Liver (tissue), 9 donors: Measurements from ENCODE around the gene FBXW7. TPM values are rescaled to one million over a fixed set of nuclear protein-coding genes. Genes with fewer than 3 reads are reported as not detected.

Experiments
- DNase-seq: peaks from one replicate; pipeline ENCODE4 v3.0.0-alpha.2; 2017; ENCODE audit warnings: low spot score
- H3K27ac ChIP-seq, 2 donors: one replicate each; pipeline ENCODE4 v1.7.0; 2013; ENCODE audit warnings: inconsistent platforms in 2 of 2, low read length in 2 of 2, control low read depth in 1 of 2, low read depth in 1 of 2, mild to moderate bottlenecking in 1 of 2
- H3K27me3 ChIP-seq, 4 donors: one replicate each; pipeline versions ENCODE4 v1.6.1 to v1.7.0; 2013; ENCODE audit warnings: low read length in 3 of 4, inconsistent platforms in 1 of 4, mild to moderate bottlenecking in 1 of 4, moderate library complexity in 1 of 4; ENCODE audit not compliant: control insufficient read depth in 4 of 4, insufficient read depth in 4 of 4
- H3K36me3 ChIP-seq, 4 donors: one replicate each; pipeline versions ENCODE4 v1.6.1 to v1.7.0; 2013; ENCODE audit warnings: low read length in 3 of 4, mild to moderate bottlenecking in 3 of 4, low read depth in 1 of 4, moderate library complexity in 1 of 4; ENCODE audit not compliant: control insufficient read depth in 4 of 4, insufficient read depth in 3 of 4
- H3K4me1 ChIP-seq, 4 donors: one replicate each; pipeline versions ENCODE4 v1.6.1 to v1.7.0; 2013; ENCODE audit warnings: low read length in 3 of 4, mild to moderate bottlenecking in 3 of 4, moderate library complexity in 1 of 4; ENCODE audit not compliant: control insufficient read depth in 4 of 4, insufficient read depth in 4 of 4
- H3K4me3 ChIP-seq, 3 donors: one replicate each; pipeline versions ENCODE4 v1.6.1 to v1.7.0; 2013; ENCODE audit warnings: low read length in 3 of 3, control low read depth in 1 of 3, low read depth in 1 of 3, mild to moderate bottlenecking in 1 of 3
- H3K9ac ChIP-seq, 2 donors: one replicate each; pipeline ENCODE4 v1.7.0; 2013; ENCODE audit warnings: low read length in 2 of 2, mild to moderate bottlenecking in 2 of 2, moderate library complexity in 2 of 2, control low read depth in 1 of 2, low read depth in 1 of 2
- H3K9me3 ChIP-seq, 4 donors: one replicate each; pipeline versions ENCODE4 v1.6.1 to v1.7.0; 2013; ENCODE audit warnings: low read length in 3 of 4; ENCODE audit not compliant: control insufficient read depth in 4 of 4
- ATF3 ChIP-seq: IDR thresholded peaks from 2 replicates; pipeline ENCODE4 v1.6.1; 2016; ENCODE audit warnings: antibody characterized with exemption
- FOXA1 ChIP-seq: IDR thresholded peaks from 2 replicates; pipeline ENCODE4 v1.6.1; 2016; ENCODE audit warnings: antibody characterized with exemption
- FOXA2 ChIP-seq: IDR thresholded peaks from 2 replicates; pipeline ENCODE4 v1.6.1; 2016; ENCODE audit warnings: antibody characterized with exemption
- GABPA ChIP-seq, 2 donors: IDR thresholded peaks in 1 of 2; conservative IDR thresholded peaks in 1 of 2; 2 replicates each; pipeline ENCODE4 v1.6.1; 2016; ENCODE audit warnings: antibody characterized with exemption in 2 of 2, mild to moderate bottlenecking in 1 of 2, moderate library complexity in 1 of 2
- HNF4A ChIP-seq, 2 donors: conservative IDR thresholded peaks; 2 replicates each; pipeline ENCODE4 v1.6.1; 2016; ENCODE audit warnings: antibody characterized with exemption in 2 of 2, mild to moderate bottlenecking in 2 of 2
- HNF4G ChIP-seq: IDR thresholded peaks from 2 replicates; pipeline ENCODE4 v1.6.1; 2016; ENCODE audit warnings: antibody characterized with exemption
- MAX ChIP-seq: IDR thresholded peaks from 2 replicates; pipeline ENCODE4 v1.6.1; 2016; ENCODE audit warnings: antibody characterized with exemption
- NR2F2 ChIP-seq: IDR thresholded peaks from 2 replicates; pipeline ENCODE4 v1.6.1; 2016; ENCODE audit warnings: antibody characterized with exemption
- RAD21 ChIP-seq, 2 donors: IDR thresholded peaks; 2 replicates each; pipeline ENCODE4 v1.6.1; 2016; ENCODE audit warnings: antibody characterized with exemption in 2 of 2, mild to moderate bottlenecking in 2 of 2
- REST ChIP-seq: IDR thresholded peaks from 2 replicates; pipeline ENCODE4 v1.6.1; 2016; ENCODE audit warnings: antibody characterized with exemption, mild to moderate bottlenecking
- RXRA ChIP-seq, 2 donors: IDR thresholded peaks; 2 replicates each; pipeline ENCODE4 v1.6.1; 2017 to 2018; ENCODE audit warnings: antibody characterized with exemption in 2 of 2, mild to moderate bottlenecking in 1 of 2
- SP1 ChIP-seq: IDR thresholded peaks from 2 replicates; pipeline ENCODE4 v1.6.1; 2018; ENCODE audit warnings: antibody characterized with exemption, mild to moderate bottlenecking
- TAF1 ChIP-seq: conservative IDR thresholded peaks from 2 replicates; pipeline ENCODE4 v1.6.1; 2016; ENCODE audit warnings: antibody characterized with exemption, mild to moderate bottlenecking
- ZBTB33 ChIP-seq: IDR thresholded peaks from 2 replicates; pipeline ENCODE4 v1.6.1; 2016; ENCODE audit warnings: antibody characterized with exemption
- WGBS: extraction: QIAGEN DNeasy Blood & Tissue Kit; methylation state at CpG from one replicate; pipeline ENCODE4 v1.1.7; 2013; 5-methylcytosine and 5-hydroxymethylcytosine counted together
- polyA plus RNA-seq, 2 donors: library from polyadenylated mRNA; stranded (reverse) in 1 of 2; unstranded in 1 of 2; fragments of 200-250 nt in 1 of 2; fragments of >200 nt in 1 of 2; fragmentation: Nextera tagmentation in 1 of 2; extraction: Ambion mirVana in 1 of 2; gene quantifications; one replicate each; pipeline versions ENCODE4 v1.2.1 to v1.2.3, GENCODE V29; 2013 to 2015
- total RNA-seq, 2 donors: library from RNA; depleted of rRNA; stranded (reverse); fragments of >200 nt; gene quantifications; one replicate each; pipeline ENCODE4 v1.2.3, GENCODE V29; 2014
- donor health status: healthy.
- donor health status: healthy.
- donor health status: healthy.
- donor health status: healthy.
- donor health status: healthy.

Gene FBXW7
- total and polyA plus RNA-seq, 4 donors = 4.0 to 56.9 (median 16.1) TPM

GRCh38 chr4:152424396-152424795, 111.5 kb downstream of the FBXW7 start:
- Histone ChIP-seq H3K27ac (no peak overlapping the region), H3K4me3 (no peak overlapping the region), H3K27me3 (no peaks in the 10 kb centered on the region), H3K4me1 (no peaks in the 10 kb centered on the region), H3K9me3 (no peaks in the 10 kb centered on the region), H3K36me3 (no peaks in the 10 kb centered on the region), H3K9ac (no peak overlapping the region)
- TF ChIP-seq SP1 = no peak
- no peak for TF ChIP-seq RXRA (IDR thresholded peaks at IDR 0.05)
- TF ChIP-seq FOXA2 = no peak
- no peak for TF ChIP-seq GABPA (IDR thresholded peaks at IDR 0.05 in 1 of 2, conservative IDR thresholded peaks at IDR 0.05 in 1 of 2)
- TF ChIP-seq NR2F2 = no peak
- TF ChIP-seq MAX = no peak
- TF ChIP-seq HNF4G = no peak
- no peak for DNase-seq
- 96% methylated on average over 3 of the region's 3 CpGs for WGBS

- Histone ChIP-seq H3K9me3 (no peaks in the 10 kb centered on the region), H3K4me3 (no peak overlapping the region), H3K36me3 (no peaks in the 10 kb centered on the region), H3K27ac (no peak overlapping the region), H3K9ac (no peak overlapping the region), H3K4me1 (no peaks in the 10 kb centered on the region), H3K27me3 (no peaks in the 10 kb centered on the region)
- 97% methylated on average over 1 of the region's 1 CpG for WGBS
- no peak for TF ChIP-seq RAD21 (IDR thresholded peaks at IDR 0.05)
- TF ChIP-seq NR2F2 = no peak
- no peak for TF ChIP-seq TAF1
- TF ChIP-seq MAX = no peak
- no peak for TF ChIP-seq ATF3
- TF ChIP-seq FOXA1 = no peak
- no peak for TF ChIP-seq ZBTB33
- TF ChIP-seq FOXA2 = no peak
- no peak for DNase-seq
Measured at GRCh38 chr4:152422817-152423320, 113.0 kb downstream of the FBXW7 start.

- DNase-seq = no peak
- Histone ChIP-seq H3K36me3 (no peaks in the 10 kb centered on the region), H3K4me1 (no peaks in the 10 kb centered on the region), H3K27me3 (no peaks in the 10 kb centered on the region), H3K9ac (no peak overlapping the region), H3K27ac (no peak overlapping the region), H3K9me3 (no peaks in the 10 kb centered on the region), H3K4me3 (no peak overlapping the region)
- WGBS = 99% methylated on average over 1 of the region's 1 CpG
- no peak for TF ChIP-seq ZBTB33
- no peak for TF ChIP-seq TAF1
- TF ChIP-seq REST = no peak
- no peak for TF ChIP-seq HNF4G
- TF ChIP-seq NR2F2 = no peak
- TF ChIP-seq HNF4A (conservative IDR thresholded peaks at IDR 0.05) = no peak
- no peak for TF ChIP-seq MAX
- TF ChIP-seq RXRA (IDR thresholded peaks at IDR 0.05) = no peak
Measured at GRCh38 chr4:152421576-152421975, 114.3 kb downstream of the FBXW7 start.
